Lower lobe of right lung (tissue), 2 donors: ENCODE results near the gene PLEK2. TPM values are rescaled to one million over a fixed set of nuclear protein-coding genes. Genes with fewer than 3 reads are reported as not detected.

Source experiments
- ATAC-seq, 2 donors: fragments of 200-7000 bp; cut with Tn5 transposase; one replicate each; pipeline ENCODE4 v1.9.1; 2020 to 2022; ENCODE audit warnings: mild to moderate bottlenecking in 2 of 2, moderate library complexity in 2 of 2
- DNase-seq: peaks from one replicate; pipeline ENCODE4 v3.0.0-alpha.2; 2020
- H3K27ac ChIP-seq: fragments of 200-600 bp; one replicate; pipeline ENCODE4 v1.8.0; 2022
- H3K27me3 ChIP-seq: fragments of 200-600 bp; one replicate; pipeline ENCODE4 v1.8.0; 2022; ENCODE audit warnings: low read depth
- H3K36me3 ChIP-seq: fragments of 200-600 bp; one replicate; pipeline ENCODE4 v1.8.0; 2022; ENCODE audit warnings: mild to moderate bottlenecking
- H3K4me1 ChIP-seq: fragments of 200-600 bp; one replicate; pipeline ENCODE4 v1.8.0; 2022
- H3K4me3 ChIP-seq: fragments of 200-600 bp; one replicate; pipeline ENCODE4 v1.8.0; 2022; ENCODE audit warnings: mild to moderate bottlenecking
- H3K9me3 ChIP-seq: fragments of 200-600 bp; one replicate; pipeline ENCODE4 v1.8.0; 2022
- CTCF ChIP-seq: fragments of 200-600 bp; IDR thresholded peaks from one replicate; pipeline ENCODE4 v1.8.0; 2022; ENCODE audit warnings: antibody characterized with exemption, mild to moderate bottlenecking
- intact Hi-C: fragments of 100-400 bp; cut with DNase I; formaldehyde crosslinking; loops from one replicate; pipeline ENCODE4 v1.11.0; 2022
- total RNA-seq: library from RNA; stranded (reverse); fragmentation: NEBNext Ultra II Directional; extraction: Animal tissue kit (Norgen Biotek cat#: 25700); gene quantifications from one replicate; pipeline ENCODE4 v1.2.1, GENCODE V29; 2021
- donor health status: DM: no; HTN: yes; CAD: no; lungs with severe emphysema.

Gene PLEK2
- total RNA-seq, 1 donor from 2014 or later: 2.3 TPM

GRCh38 chr14:67365476-67365875, 46.5 kb downstream of the PLEK2 start:
- H3K27ac ChIP-seq: no peak overlapping the region
- intact Hi-C loops: no loop called here
- H3K27me3 ChIP-seq: no peaks in the 10 kb centered on the region
- H3K9me3 ChIP-seq: no peaks in the 10 kb centered on the region
- H3K4me3 ChIP-seq: no peak overlapping the region
- DNase-seq: no peak
- H3K36me3 ChIP-seq: peaks cover 60% of the 10 kb centered on the region
- ATAC-seq: no peak
- H3K4me1 ChIP-seq: peaks cover 35% of the 10 kb centered on the region
- TF ChIP-seq CTCF: no peak

DNA sequence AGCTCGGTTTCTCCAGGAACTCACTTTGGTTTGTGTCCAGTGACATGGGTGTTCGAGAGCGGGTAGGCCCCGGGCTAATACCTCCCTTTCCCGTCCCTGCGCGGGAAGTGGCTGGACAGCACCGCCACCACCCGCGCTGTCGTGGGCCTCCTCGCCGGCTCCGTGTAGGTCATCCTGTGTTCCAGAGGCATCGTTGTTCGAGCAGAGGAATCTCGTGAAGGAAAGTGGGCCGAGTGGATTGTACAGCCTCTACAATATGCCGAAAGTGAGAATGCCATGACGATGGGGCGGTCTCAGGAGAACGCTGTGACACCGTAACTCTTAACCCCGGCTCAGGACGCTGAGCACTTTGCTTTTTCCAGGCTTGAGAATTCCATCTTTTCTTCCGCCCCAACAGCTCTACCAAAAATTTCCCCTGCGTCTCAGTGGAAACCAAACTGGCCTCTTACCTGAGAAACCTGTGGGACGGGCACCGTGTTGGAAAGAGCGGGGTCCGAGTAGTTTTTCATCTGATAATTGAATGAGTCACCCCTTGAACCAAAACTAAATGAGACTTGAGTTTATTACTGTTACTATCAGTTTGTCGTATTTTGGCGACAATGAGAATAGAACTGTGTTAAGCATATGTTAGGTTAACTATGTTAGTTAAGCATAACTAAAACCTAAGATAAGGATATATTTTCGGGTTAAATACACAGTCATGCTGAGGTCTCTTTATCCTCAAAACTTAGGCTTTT, 51.3 kb downstream of the PLEK2 start:
- Histone ChIP-seq H3K4me1 (peaks cover 68% of the 10 kb centered on the region), H3K27ac (peak overlapping the region; percentile 95), H3K9me3 (no peaks in the 10 kb centered on the region), H3K4me3 (peak overlapping the region; percentile 87), H3K36me3 (peaks cover 13% of the 10 kb centered on the region), H3K27me3 (no peaks in the 10 kb centered on the region)
- ATAC-seq (peak; percentile 58 to 75), DNase-seq (no peak)
- intact Hi-C loops: no loop called here
- TF ChIP-seq CTCF: no peak

DNA sequence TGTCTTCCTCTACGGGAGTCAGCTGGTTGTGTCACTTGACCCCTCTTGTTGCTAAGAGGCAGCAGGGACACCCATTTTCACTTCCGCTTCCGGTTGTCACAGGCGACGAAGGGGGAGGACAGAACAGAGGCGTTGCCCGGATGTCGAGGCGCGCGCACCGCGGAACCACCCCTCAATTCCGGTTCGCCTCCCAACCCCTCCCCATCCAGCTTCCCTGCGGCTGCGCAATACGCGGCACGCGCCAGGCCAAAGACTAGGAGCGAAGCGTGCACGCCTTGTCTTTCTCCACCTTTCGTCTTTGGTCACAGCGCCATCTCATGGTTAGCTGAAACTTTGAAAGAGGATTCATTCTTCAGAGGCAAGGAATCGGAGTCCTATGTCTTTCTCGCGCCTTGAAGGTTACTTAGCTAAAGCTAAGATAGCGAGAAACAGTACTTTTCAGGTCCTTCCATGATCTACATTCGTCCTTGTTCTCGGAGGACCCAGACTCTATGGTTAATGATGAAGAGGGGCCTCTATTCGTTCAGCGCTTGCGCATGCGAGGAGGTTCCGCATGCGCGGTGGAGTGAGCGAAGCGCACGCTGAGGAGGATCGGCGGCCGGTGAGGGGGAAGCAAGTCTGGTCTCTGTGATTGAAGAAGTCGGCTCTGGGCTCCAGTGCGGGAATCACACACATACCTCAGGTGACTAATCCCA, 52.0 kb downstream of the PLEK2 start, which contains the start of the genes ATP6V1D and EIF2S1:
ATP6V1D (minus strand) TSS at position 30 of the 695 bp plus-strand sequence. CDS start 106 bp downstream, outside the sequence.
EIF2S1 (plus strand) TSS at position 554 of the 695 bp plus-strand sequence. CDS start 4,440 bp downstream, outside the sequence.
- DNase-seq (peak; percentile 99), ATAC-seq (peak; percentile 99)
- Histone ChIP-seq H3K9me3 (no peaks in the 10 kb centered on the region), H3K4me1 (peaks cover 69% of the 10 kb centered on the region), H3K27ac (peak within 1 kb of the TSS; percentile 95), H3K36me3 (peaks cover 5% of the 10 kb centered on the region), H3K4me3 (peak within 1 kb of the TSS; percentile 87), H3K27me3 (no peaks in the 10 kb centered on the region)
- TF ChIP-seq CTCF: peak; percentile 86
- intact Hi-C loops: no loop called here

DNA sequence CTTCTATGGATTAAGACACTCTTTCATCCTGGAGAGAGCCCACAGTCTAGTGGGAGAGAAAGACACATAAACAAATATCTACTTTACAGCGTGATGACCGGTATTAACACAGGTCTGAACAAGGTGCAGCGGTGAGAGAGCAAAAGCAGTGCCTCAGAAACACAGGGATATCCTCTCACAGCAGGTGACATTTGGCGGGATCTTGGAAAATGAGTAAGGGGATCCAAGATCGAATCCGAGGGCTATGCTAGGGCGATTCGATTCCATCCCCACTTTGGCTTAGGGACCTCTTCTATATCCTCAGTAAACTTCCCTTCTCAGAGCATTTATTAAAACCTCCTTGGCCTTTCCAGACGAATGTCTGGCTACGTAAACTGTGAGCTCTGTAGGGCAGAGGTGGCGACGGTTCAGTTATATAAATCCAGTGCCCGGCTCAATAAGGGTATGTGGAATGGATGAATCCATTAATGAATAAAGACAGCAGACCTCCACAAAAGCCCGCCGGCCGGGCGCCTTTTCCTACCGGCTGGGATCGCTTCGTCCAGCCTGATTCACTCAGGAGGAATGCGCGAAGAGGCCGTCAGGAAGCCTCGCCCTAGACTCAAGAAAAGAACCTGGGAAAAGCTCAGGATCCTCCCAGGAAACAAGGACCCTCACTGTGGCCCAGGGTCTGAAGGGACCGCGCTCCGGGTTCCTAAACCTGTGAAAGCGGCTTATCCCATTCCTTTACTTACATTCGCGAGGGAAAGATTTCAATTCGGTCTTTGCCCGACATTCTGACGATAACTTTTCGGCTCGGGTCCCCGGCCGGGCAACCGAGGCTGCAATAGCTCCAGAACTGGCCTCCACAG, 52.8 kb downstream of the PLEK2 start:
- Histone ChIP-seq H3K4me3 (peak overlapping the region; percentile 87), H3K27me3 (no peaks in the 10 kb centered on the region), H3K9me3 (no peaks in the 10 kb centered on the region), H3K27ac (peak overlapping the region; percentile 95), H3K4me1 (peaks cover 68% of the 10 kb centered on the region), H3K36me3 (no peaks in the 10 kb centered on the region)
- intact Hi-C loops: no loop called here
- TF ChIP-seq CTCF: no peak
- ATAC-seq: peak; percentile 1 to 24
- peak; percentile 53 for DNase-seq

DNA sequence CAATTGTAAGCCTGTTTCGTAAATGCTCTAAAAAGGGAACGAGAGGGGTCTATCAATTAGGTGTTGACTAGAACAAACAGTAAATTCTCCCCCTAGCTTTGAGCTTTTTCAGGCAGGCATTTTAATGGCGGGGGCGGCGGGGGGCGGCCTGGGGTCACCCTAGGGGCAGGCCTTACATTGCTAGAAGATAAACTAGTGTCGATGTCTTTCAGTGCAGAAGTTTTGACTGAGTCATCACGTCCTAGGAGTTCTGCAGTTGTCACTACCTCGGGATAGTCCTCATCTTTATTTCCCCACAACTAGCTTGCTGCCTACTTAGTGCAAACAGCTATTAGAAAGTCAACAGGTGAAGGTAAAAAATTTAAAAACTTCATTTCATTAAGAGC, 54.0 kb downstream of the PLEK2 start:
- Histone ChIP-seq H3K4me1 (peaks cover 56% of the 10 kb centered on the region), H3K9me3 (no peaks in the 10 kb centered on the region), H3K27me3 (no peaks in the 10 kb centered on the region), H3K4me3 (peak overlapping the region; percentile 87), H3K36me3 (no peaks in the 10 kb centered on the region), H3K27ac (no peak overlapping the region)
- no peak for TF ChIP-seq CTCF
- DNase-seq: no peak
- intact Hi-C loops: no loop called here
- no peak for ATAC-seq
